NCI-H446 treated with DMSO at 0.1 percent for 48 hours (cell line): ENCODE results near the gene SMYD3.
A peak's percentile ranks its signal among the peaks of the same experiment; 100 is the strongest.
"Not testable (repeated sequence)": the region's sequence is repeated elsewhere in the genome, so short reads cannot be mapped to it uniquely, and the experiment has no call there.

Experiments used
- DNase-seq: peaks from one replicate; lab custom pipeline; 2025; lab: John Stamatoyannopoulos, UW

Gene SMYD3

DNA sequence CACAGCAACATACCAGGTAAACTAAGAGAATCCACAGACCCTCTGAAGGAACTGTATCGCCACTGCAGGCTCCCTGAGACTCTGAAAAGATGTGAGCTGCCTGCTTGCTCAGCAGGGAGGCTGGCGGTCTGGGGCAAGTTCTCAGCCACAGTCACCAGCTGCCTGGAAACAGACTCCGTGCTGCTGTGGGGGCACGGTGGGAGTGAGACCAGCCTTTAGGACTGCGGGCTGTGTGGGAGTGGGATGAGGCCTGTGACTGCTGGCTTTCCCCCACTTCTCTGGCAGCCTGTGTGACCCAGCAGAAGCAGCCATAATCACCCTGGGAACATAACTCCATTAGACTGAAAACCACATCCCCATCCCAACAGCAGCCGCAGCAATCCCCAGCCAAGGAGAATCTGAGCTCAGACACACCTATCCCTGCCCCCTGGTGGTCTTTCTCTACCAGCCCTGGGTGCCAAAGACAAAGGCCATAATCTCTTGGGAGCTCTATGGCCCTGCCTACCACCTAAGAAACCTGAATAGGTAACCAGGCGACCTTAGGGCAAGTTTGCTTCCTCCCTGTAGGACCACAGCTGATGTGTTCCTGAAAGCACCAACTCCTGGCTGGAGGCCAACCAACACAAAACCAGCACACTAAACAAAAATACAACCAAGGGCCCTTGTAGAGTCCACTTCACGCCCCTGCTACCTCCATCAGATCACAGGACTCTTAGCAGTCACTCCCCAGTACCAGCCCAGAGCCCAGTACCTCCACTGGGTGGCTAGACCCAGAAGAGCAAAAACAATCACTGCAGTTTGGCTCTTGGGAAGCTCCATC is 151.5 kb downstream of the SMYD3 start:
- no peak for DNase-seq

- DNase-seq: no peak
Observed at GRCh38 chr1:246351721-246352120, 155.4 kb downstream of the SMYD3 start.

- no peak for DNase-seq
Observed at GRCh38 chr1:246350745-246351144, 156.3 kb downstream of the SMYD3 start.

- DNase-seq: no peak
Observed at GRCh38 chr1:246343937-246344336, 163.1 kb downstream of the SMYD3 start.

DNA sequence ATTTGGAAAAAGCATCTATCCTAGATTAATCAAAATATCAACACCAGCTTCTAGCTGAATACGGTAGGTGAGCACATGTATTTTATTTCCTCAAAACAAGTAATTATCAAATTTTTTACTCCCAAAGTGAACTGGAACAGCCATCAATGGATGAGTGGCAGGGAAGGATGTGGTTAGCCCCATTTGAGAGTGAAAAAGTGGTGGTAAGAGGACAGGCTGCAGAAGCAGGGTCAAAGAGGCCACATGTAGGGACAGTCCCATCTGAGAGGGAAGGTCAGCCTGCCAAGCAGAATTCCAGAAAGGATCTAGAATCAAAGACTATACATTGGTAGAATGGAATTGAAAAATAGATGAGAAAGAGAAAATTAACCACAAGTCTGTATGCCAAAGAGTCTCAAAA is 163.8 kb downstream of the SMYD3 start:
- no peak for DNase-seq

DNA sequence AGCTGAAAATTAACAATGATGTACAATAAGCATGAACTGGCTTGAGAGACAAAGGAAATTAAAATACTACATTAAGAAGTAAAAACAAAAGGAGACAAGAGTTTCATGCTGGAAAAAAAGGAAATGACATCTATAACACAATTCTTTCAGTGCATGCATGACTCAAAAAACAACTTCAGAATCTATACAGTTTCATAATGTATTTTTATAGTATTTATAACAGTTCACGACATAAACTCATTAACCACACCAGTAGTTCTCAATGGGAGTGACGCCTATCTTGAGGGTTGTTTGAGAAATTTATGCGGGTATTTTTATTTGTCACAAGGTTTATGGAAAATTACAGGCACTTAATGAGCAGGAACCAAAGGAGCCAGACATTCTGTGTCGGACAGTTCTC is 168.5 kb downstream of the SMYD3 start:
- DNase-seq: no peak

GRCh38 chr1:246338098-246338497 is 169.0 kb downstream of the SMYD3 start:
- DNase-seq: no peak

DNA sequence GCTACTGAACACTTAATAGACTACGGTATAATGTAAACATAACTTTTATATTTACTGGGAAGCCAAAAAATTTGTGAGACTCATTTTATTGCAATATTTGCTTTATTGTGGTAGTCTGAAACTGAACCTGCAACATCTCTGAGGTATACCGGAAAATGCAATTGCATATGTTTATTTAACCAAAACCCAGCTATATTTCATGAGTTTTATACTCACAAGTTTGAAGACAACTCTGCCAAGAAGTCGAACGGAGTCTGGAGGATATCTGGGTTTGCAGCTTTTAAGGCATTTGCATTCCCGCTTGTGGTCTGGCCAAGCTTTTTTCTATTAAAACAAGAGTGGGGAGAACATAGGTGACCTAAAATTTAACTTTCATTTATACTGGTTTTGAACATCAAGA is 171.9 kb downstream of the SMYD3 start:
- DNase-seq: no peak

GRCh38 chr1:246333855-246334254 is 173.2 kb downstream of the SMYD3 start:
- no peak for DNase-seq

DNA sequence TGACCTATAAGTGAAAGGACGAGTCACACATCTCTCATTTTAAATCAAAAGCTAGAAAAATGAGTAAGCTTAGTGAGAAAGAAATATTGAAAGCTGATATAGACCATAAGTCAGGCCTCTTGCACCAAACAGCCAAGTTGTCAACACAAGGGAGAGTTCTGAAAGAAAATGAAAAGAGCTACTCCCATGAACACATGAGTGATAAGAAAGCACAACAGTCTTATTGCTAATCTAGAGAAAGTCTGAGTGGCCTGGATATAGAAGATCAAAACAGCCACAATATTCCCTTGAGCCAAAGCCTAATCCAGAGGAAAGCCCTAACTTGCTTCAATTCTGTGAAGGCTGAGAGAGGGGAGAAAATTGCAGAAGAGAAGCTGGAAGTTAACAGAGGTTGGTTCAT is 175.0 kb downstream of the SMYD3 start:
- DNase-seq: no peak

- no peak for DNase-seq
Observed at GRCh38 chr1:246329900-246330299, 177.2 kb downstream of the SMYD3 start.

- DNase-seq: not testable (repeated sequence)
Observed at GRCh38 chr1:246329292-246329691, 177.8 kb downstream of the SMYD3 start.

GRCh38 chr1:246324711-246325110 is 182.4 kb downstream of the SMYD3 start:
- no peak for DNase-seq

GRCh38 chr1:246324033-246324432 is 183.0 kb downstream of the SMYD3 start:
- DNase-seq: not testable (repeated sequence)

DNA sequence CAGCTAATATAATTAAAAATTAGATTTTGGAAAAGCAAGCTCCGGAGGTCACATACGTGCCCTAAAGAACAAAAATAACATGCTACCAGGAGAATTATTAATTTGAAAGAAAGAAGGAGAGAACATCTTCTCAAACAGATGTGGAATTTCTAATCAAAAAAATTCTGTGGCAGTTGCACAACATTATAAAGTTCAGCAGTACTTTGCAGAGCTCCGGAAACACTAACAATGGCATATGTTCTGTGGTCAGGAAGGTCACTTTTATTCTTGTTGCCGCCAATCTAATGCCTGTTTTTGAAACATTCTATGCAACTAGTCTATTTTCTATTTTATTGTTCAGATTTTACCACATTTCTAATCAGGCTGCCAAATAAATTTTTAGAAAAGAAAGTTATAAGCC is 186.8 kb downstream of the SMYD3 start:
- DNase-seq: no peak

DNA sequence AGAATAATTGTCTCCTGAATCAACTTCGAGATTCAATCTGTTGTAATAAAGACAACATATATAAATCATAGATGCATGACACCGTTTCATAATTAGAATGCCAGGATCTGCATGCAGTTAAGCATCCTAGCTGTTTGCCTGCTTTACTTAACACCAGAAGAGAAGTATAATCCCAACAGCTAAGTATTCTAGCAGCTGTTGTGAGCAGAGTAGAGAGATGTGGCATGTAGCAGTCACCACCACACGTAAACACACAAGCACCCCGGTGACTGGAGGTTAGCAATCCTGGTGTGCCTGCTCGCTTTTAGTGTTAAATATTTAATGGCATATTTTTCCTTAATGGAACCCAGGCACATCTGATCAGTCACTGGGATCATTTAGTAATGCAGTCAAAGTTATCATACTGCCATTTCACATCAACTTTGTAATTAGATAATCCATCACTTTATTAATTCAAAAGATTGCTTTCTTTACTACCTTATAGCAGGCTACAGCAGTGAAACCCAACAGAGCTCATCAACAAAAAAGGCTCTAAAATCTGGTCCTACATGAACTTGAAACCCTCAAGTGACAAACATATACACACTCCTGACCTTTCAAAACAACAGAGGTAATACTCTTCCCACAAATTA is 187.9 kb downstream of the SMYD3 start:
- DNase-seq: no peak

DNA sequence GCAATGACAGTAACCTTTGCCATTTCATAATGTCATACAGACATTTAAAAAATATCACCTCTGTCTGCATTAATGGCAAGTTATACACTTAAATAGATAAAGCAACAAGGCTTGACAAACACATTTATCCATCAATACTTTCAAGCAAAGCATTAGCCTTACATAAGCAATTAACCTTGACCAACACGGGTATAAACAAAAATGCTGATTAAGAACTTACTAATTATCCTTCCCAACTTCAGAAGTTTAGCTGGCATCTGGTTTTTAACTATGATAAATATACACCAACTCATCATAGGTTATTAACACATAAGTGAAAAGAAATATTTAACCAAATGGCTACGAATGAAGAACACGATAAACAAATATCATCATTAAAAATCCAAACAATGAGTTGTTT is 188.5 kb downstream of the SMYD3 start:
- DNase-seq: no peak

GRCh38 chr1:246318036-246318359 is 189.1 kb downstream of the SMYD3 start:
- DNase-seq: no peak

GRCh38 chr1:246317332-246318035 is 189.6 kb downstream of the SMYD3 start:
- DNase-seq: no peak

DNA sequence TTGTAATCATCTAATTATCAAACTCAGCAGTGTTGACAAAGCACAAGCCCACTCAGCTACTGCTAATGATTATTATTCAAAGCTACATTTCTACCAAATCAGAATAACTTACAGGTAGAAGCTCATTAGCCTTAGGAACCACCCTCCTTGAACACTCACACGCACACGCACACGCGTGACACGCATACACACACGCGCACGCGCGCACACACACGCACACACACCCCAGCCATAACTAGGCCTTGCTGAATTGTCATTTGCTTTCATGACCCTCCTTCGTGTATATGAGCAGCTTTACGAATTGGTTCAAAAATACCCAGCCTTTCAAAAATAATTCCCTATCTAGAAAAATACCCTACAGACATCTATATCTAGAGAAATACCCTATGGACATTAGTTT is 195.6 kb downstream of the SMYD3 start:
- DNase-seq: no peak

- no peak for DNase-seq
Observed at GRCh38 chr1:246309247-246309884, 197.7 kb downstream of the SMYD3 start.

DNA sequence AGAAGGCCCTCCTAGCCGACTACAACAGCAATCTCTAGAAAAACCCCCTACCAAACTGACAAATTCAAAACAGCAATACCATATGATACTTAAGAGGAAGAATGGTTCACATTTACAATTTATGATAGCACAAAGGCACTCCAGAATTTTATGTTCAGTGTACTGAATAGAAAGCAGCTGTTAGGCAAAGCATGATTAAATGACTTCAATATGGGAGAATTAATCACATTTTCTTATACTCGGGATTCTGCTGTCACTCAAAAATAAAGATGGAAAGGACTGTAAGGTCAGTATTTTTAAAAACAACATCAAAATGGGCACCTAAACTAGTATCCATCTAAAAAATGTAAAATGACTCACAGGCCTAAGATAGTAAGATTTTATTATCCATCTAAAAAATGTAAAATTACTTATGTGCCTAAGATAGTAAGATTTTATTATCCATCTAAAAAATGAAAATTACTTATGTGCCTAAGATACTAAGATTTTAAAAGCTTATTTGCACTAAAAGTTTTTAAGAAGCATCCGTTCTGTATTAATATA is 198.5 kb downstream of the SMYD3 start:
- peak; percentile 41 for DNase-seq
